HG03571 (cell line): ENCODE data around the gene DHRSX.
"Not testable (repeated sequence)": the region's sequence is repeated elsewhere in the genome, so short reads cannot be mapped to it uniquely, and the experiment has no call there.

Source experiments
- ATAC-seq: cut with Tn5 transposase; IDR thresholded peaks from one replicate; pipeline ENCODE4 v1.9.1; 2021; ENCODE audit not compliant: unreplicated experiment

The DHRSX gene

GRCh38 chrX:2226182-2226581 lies 274.6 kb downstream of the DHRSX start:
- no peak for ATAC-seq

GRCh38 chrX:2224597-2225235 lies 276.1 kb downstream of the DHRSX start:
- ATAC-seq: no peak

DNA sequence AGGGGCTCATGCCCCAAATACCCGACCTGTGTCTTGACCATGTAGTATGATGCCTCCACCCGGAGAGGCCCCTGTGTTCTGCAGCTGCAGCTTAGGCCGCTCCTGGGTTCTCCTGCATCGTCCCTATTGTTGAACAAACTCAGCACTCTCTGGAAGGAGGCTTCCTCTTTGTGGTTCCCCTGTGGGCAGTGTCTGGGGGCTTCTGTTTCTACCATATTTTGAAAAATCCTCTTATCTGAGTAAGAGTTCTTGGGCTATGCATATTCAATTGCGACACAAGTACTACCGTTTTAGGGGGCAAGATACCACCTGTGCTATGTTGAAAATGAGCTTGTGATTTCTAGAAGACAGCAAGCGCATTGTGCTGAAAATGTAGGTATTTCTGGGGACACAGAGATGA lies 276.6 kb downstream of the DHRSX start:
- ATAC-seq: no peak

DNA sequence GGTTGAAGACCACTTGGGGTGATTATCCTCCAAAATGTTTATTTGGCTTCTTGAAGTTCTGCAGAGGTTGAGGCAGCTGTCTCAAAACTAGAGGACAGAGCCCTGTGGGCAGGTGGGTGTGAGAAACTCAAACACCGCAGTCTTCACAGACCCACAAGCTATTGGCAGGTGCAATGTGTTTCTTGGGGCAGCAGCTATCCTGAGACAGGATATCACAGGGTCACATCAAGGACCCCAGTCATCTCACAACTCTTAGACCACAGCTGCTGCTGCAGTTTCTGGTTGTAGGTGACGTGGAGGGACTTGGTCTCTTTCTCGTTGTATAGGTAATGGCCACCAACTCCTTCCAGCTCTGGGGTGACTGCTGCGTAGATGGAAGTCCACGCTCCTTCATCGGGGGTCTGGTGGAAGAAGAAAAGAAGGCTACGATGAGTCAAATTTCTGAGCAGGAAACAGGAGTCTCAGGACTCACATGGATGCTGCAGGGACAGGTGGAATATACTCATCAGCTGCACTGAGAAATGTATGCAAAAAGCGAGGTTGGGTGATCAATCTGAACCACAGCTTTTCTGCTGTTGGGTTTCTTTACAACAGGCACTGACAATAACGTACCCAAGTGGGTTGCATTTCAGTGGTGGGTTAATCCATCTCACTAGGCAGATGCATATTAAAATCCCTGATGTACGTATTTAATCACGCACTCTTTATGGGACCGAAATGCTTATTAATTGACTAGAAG lies 279.8 kb downstream of the DHRSX start:
- no peak for ATAC-seq

GRCh38 chrX:2220296-2220695 lies 280.5 kb downstream of the DHRSX start:
- ATAC-seq: no peak

DNA sequence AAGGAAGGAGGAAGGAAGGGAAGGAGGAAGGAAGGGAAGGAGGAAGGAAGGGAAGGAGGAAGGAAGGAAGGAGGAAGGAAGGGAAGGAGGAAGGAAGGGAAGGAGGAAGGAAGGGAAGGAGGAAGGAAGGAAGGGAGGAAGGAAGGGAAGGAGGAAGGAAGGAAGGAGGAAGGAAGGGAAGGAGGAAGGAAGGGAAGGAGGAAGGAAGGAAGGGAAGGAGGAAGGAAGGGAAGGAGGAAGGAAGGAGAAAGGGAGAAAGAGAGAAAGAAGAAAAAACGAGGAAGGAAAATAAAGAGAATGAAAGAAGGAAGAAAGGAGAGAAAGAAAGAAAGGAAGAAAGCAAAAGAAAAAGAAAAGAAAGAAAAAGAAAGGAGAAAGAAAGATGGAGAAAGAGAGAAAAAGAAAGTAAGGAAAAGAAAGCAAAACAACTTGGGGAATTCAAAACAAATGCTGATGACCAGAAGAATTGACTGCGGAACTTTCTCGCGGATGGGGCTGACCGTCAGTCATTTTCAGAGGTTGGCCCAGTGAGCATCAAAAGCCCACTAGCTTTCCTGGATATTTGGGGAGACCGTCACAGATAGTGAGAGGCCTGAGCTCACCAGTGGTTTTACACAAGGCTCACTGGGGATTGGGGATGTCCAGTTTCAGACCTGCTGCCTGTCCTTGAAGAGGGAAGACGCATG lies 286.5 kb downstream of the DHRSX start:
- ATAC-seq: not testable (repeated sequence)

DNA sequence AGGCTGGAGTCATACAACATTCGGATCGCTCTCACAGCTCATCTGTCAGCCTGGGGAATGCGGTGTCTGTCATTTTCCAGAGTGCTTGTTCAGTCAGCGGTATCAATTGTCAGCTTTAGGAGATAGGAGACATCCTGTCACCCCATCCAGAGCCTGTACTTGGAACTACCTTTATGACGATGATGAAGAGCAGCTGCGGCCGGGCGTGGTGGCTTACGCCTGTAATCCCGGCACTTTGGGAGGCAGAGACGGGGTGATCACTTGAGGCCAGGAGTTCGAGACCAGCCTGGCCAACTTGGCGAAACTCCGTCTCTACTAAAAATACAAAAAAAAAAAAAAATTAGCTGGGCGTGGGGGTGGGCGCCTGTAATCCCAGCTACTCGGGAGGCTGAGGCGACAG lies 289.1 kb downstream of the DHRSX start:
- ATAC-seq: not testable (repeated sequence)

DNA sequence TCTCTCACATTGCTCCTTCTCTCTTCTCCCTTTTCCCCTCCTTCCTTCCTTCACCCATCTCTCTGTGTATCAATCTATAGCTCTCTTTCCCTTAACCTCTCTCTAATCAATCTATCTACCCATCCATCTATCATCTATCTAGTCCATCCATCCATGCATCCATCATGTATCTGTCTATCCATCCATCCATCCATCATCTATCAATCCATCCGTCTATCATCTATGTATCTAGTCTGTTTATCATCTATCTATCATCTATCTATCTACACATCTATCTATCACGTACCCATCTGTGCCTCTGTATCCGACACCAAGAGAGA lies 307.5 kb downstream of the DHRSX start:
- no peak for ATAC-seq

GRCh38 chrX:2192584-2193272 lies 308.0 kb downstream of the DHRSX start:
- no peak for ATAC-seq

DNA sequence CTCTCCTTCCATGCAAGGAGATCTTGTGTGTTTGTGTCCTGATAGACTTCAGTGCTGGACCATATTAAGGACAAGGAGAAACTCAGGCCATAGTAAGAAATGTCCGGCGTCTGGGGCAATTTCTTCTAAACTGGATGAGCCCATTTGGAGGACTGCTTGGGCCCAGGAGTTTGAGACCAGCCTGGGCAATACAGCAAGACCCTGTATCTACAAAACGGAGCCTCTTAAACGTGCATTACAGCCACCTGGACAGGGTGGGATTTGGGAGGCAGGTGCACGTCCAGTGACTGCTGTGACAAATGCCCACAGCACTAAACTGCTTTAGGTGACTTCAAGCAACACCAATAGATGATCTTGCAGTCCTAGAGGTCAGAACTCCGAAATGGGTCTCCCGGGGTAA lies 311.9 kb downstream of the DHRSX start:
- no peak for ATAC-seq

DNA sequence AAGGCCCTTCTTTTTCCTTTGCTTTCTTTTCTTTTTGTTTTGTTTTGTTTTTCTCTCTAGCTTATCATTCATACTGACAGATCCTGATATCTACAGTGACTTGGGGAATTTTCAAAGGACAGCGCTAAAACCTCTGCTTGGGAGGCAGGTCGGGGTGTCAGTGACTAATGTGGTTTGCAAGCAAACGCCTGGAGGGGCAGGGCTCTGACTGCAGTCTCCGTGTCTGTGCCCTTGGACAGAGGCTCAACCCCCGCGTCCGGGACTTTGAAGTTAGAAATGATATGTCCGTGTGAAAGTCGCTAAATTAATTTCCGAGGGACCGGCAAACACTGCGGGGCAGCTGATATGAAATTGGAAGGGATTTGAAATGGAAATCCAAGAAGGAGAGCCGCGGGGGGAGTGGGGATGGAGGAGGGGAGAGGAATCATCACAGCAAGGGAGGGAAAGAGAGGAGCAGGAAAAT lies 312.4 kb downstream of the DHRSX start:
- no peak for ATAC-seq

GRCh38 chrX:2187352-2188115 lies 313.2 kb downstream of the DHRSX start:
- no peak for ATAC-seq

DNA sequence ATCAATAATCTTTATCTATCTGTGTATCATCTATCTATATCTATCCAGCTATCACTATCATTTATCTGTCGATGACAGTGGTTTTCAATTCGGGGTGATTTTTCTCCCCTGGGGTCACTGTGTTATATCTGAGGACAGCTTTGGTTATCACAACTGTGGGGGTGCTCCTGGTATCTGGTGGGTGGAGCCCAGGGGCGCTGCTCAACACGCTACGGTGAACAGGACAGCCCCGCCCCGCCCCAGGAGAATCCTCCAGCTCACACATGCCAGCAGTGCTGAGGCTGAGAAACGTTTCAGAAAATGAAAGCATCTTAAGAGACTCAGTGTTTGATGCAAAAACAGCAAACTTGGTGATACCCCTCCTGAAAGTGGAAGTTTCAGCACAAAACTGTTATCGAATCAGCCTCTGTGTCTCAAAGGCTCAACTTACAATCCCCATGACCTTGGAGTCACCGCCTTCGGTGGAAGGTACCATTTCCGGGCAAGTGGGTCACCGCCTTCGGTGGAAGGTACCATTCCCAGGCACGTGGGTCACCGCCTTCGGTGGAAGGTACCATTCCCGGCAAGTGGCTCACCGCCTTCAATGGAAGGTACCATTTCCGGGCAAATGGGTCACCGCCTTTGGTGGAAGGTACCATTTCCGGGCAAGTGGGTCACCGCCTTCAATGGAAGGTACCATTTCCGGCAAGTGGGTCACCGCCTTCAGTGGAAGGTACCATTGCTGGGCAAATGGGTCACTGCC lies 315.3 kb downstream of the DHRSX start:
- no peak for ATAC-seq

GRCh38 chrX:2184089-2184488 lies 316.7 kb downstream of the DHRSX start:
- no peak for ATAC-seq

- ATAC-seq: no peak
Observed at GRCh38 chrX:2183193-2183725, 317.5 kb downstream of the DHRSX start.

DNA sequence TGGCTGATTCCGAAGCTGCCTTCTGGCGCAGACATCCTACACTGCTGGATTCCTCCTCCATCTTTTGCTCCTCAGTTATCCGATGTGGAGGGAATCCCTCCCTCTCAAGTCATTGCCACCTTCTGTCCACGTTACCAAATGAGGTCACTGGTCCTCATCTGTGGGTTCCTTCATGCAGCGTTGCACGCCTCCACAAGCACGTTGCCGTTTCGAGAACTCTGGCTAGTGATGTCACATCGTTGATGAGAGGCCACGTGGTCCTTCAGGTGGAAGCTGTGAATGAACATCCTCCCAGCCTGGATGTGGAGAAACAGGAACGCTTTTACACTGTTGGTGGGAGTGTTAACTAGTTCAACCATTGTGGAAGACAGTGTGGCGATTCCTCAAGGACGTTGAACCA lies 323.2 kb downstream of the DHRSX start:
- ATAC-seq: no peak

- ATAC-seq: no peak
Observed at GRCh38 chrX:2176733-2177132, 324.0 kb downstream of the DHRSX start.

DNA sequence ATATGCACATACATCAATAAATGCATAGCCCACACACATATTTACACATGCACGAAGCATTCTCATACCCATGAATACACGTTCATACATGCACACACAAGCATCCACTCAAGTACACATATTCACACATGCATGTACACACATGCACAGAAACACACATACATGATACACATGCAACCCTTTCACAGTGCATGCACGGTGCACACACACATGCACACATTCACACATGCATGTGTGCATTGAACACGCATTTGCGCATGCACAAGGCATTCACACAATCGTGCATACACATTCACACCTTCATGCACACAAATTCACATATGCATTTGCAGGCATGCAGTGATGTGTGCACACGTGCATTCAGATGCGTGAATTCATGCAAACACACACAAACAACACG lies 324.5 kb downstream of the DHRSX start:
- no peak for ATAC-seq

DNA sequence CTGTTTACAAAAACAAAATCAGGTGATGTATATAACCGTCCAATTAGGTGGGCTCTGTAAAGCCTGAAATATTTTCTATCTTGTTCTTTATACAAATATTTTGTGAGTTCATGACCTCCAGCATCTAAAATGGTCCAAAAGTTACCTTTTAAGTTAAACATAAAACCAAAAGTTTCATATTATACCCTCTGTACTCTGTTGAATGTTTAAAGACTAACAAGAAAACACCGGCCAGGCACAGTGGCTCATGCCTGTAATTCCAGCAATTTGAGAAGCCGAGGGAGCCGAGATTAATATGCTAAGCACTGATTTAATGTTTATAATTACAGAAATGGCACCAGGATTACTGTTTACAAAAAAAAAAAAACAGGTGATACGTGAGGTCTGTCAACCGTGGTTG lies 328.4 kb downstream of the DHRSX start:
- ATAC-seq: no peak
